GM19395 (cell line): ENCODE data around the gene RNF114.
"Not testable (repeated sequence)": the region's sequence is repeated elsewhere in the genome, so short reads cannot be mapped to it uniquely, and the experiment has no call there.

Experiments
- ATAC-seq: cut with Tn5 transposase; IDR thresholded peaks from one replicate; pipeline ENCODE4 v1.9.1; 2021; ENCODE audit warnings: mild to moderate bottlenecking, moderate library complexity; ENCODE audit not compliant: unreplicated experiment

RNF114 gene

GRCh38 chr20:49936153-49937026 is at the start of gene RNF114:
Gene RNF114, plus strand, starts transcription at chr20:49936397. Its CDS starts 16 bp downstream, at chr20:49936413.
- peak; percentile 64 for ATAC-seq

DNA sequence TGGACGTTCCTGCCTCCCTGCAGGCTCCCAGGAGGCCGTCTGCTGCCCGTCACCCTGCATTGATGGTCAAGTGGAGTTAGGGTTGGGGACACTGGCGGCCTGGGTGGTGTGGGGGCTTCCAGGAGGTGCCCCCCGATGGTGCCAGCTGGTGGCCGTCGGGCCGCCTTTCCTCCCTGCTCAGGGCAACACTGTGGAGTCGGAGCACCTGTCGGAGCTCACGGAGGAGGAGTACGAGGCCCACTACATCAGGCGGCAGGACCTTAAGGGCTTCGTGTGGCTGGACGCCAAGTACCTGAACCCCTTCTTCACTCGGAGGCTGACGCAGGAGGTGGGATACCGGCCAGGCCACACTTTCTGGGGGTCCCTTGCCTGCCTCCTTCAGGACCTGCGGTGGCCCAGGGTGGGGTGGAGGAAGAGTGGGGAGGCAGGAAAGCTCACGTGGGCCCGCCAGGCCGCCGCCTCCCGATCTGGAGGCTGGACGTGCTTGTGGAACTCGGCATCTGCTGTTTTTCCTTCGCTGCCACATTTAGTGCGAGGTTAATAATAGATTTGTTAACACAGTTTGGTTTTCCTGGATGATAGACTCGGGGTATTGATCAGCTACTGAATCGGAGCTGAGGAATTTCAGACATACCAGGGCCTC is 49.5 kb upstream of the RNF114 start:
- no peak for ATAC-seq

DNA sequence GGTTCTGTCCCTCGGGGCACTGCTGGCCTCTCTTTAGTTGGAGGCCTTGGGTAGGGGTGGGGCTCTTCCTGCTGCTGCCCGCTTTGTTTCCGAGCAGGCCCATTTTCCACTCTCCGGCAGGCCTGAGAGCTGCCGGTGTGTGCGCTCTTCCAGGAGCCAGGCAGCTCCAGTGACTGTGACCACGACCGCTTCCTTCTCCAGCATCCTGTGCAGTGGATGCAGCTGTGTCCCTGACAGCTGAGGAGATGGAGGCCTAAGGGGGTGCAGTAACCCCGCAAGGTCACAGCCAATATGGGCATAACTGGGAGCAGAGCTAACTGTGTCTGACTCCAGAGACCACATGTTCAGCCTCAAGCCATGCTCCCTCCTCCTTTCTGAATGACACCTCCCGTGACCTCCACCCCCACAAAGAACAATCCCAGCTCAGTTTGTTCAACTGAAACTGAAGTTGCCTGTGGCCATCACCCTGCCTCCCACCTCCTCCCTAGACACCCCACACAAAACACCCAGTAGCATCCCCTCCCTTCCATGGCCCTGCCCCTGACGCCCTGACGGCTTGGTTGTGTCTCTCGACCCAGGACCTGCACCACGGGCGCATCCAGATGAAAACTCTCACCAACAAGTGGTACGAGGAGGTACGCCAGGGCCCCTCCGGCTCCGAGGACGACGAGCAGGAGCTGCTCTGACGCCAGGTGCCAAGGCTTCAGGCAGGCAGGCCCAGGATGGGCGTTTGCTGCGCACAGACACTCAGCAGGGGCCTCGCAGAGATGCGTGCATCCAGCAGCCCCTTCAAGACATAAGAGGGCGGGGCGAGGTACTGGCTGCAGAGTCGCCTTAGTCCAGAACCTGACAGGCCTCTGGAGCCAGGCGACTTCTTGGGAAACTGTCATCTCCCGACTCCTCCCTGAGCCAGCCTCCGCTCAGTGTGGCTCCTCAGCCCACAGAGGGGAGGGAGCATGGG is 48.7 kb upstream of the RNF114 start:
- ATAC-seq, result no peak

GRCh38 chr20:49888212-49889000 is 47.8 kb upstream of the RNF114 start:
- no peak for ATAC-seq

- no peak for ATAC-seq
Observed at GRCh38 chr20:49889001-49889934, 46.9 kb upstream of the RNF114 start.

DNA sequence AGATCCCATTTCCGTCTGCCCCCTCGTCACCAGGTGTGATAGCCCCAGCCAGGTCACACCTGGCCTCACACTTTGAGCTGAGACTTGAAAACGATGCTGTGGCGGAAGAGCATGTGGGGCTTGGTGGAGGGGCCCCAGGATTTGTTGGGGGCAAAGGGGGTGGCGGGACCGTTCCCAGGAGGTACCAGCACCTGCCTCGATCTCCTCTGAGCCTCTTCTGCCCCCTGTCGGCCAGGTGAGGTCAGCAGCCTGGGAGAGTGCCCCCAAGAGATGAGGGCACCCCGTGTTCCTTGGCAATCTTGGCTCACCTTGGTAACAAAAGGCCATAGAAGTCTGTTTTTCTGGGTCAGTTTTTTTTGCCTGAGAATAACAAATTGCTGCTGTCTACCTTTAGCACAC is 46.3 kb upstream of the RNF114 start:
- ATAC-seq, result no peak

DNA sequence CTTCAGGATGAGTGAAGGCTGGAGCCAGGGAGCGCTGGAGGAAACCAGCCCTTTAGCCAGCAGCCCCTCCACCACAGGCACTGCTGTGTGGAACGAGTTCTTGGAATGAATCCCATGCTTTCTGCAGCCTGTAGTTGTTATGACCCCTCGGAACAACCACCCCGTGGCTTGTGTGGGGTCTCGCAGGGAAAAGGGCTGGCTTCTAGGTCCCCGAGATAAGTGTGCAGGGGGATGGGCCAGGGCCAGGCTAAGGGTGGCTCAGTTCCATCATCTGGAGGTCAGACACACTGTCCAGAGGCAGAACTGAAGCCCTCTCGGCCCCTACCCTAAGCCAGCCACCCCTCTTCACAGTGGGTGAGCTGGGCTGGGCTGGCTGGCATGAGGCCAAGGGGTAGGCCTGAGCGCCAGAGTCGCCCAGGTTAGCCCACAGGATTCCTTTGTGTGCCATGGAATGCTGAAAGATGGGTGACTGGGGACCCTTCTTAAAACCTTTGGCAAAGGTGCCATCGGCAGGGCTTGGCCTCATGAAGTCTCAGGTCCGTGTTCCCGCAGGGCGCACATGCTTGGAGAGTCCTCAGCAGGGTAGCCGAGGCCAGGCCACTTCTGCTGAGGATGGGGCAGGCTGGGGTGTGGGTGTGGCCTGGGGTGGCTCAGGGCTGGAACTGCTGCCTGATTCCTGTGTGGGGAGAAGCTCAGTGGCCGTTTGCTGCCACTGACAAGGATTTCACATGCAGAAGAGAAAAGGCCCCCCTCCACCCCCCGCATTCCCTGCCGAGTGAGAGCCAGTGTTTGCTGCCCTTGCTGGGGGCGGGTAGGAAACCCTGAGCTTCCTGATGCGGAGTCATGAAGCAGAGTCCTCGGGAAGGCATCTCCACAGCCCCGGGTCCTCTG is 45.5 kb upstream of the RNF114 start:
- ATAC-seq, result no peak

GRCh38 chr20:49891476-49892110 is 44.6 kb upstream of the RNF114 start:
- no peak for ATAC-seq

DNA sequence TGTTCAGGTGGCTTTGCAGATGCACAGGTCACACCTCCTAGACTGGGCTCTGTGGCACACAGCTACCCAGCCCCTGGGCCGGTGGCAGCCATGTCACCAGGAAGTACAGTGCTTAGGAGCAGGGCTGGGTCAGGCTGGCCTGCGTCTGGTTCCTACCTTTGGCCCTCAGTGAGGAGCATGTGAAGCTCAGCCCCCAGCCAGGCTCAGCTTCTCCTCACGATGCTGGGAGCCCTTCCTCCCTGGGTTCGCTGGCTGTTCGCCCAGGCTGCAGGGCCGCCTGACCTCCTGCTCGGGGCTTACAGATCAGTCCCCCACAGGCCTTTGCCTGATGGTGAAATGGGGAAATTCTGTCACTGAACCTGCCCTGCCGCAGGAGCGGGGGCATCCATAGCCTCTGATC is 43.9 kb upstream of the RNF114 start:
- ATAC-seq, result no peak

- no peak for ATAC-seq
Observed at GRCh38 chr20:49892817-49893216, 43.4 kb upstream of the RNF114 start.

DNA sequence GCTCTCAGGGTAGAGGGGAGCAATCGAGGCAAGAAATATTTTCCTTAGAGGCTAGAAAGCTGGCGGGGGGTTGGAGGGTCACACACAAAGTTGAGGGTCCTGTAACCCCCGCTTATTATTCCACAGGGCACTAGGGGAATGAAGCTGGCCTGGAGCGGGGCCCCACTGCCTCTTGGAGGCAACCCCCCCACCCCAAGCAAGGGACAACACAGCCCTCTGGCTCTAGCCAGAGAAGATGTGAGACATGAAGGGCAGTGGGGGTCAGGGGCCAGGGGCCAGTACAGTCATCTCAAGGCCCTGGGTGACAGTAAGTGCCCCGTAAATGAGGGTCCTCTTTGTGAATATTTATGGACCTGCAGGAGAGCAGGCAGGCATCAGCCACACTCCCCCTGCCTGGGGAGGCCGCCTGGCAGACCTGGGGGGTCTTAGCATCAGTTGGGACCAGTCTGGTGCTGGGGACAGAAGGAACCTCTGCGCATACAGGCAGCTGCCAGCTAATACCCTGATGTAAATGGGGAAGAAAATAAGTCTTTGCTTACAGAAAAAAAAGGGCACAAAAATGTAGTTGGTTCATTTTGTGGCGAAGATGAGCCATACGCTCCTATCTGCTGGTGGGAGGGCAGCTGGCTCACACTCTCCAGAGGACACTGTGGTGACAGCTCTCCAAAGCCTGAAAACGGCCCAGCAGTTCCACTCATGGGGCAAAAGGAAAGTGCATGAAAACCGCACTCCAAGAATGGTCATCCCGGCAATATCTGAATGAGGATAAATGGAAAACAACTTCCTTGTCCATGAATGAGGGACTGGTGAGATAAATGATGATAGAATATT is 42.7 kb upstream of the RNF114 start:
- no peak for ATAC-seq

DNA sequence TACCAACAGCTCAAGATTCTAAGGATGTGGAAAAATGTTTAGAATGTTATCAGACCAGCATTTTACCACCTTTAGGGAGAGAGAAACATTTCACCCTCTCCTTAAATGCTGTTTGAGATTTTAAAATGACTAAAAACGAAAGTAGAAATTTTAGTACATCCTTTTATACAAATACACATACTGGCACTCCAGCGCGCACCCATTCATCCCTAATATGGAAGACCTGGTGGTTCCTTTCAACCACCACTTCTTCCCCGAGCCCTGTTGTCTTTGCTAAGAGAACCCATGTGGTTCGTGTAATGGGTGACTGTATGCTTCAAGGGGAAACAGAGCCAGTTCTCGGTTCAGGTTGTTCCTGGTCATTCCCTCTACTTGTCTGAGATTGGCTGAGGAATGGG is 42.1 kb upstream of the RNF114 start:
- ATAC-seq, result no peak

DNA sequence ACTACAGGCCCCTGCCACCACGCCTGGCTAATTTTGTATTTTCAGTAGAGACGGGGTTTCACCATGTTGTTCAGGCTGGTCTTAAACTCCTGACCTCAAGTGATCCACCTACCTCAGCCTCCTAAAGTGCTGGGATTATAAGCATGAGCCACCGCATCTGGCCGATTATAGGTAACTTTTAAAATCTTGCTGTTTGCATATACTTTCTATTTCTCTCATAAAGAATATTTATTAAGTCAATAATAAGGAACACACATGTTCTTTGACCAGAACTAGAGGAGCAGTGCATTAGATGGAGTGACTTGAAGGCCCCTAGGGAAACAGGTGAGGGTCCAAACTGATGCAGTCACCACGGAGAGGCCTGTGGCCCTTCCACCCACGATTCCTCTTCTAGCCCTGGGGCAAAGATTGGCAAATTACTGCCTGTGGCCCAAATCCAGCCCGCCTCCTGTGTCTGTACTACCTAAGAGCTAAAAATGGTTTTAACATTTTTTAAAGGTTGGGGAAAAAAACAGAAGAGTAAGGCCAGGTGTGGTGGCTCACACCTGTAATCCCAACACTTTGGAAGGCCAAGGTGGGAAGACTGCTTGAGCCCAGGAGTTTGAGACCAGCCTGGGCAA is 40.6 kb upstream of the RNF114 start:
- not testable (repeated sequence) for ATAC-seq

- ATAC-seq, result no peak
Observed at GRCh38 chr20:49896204-49896603, 40.0 kb upstream of the RNF114 start.

DNA sequence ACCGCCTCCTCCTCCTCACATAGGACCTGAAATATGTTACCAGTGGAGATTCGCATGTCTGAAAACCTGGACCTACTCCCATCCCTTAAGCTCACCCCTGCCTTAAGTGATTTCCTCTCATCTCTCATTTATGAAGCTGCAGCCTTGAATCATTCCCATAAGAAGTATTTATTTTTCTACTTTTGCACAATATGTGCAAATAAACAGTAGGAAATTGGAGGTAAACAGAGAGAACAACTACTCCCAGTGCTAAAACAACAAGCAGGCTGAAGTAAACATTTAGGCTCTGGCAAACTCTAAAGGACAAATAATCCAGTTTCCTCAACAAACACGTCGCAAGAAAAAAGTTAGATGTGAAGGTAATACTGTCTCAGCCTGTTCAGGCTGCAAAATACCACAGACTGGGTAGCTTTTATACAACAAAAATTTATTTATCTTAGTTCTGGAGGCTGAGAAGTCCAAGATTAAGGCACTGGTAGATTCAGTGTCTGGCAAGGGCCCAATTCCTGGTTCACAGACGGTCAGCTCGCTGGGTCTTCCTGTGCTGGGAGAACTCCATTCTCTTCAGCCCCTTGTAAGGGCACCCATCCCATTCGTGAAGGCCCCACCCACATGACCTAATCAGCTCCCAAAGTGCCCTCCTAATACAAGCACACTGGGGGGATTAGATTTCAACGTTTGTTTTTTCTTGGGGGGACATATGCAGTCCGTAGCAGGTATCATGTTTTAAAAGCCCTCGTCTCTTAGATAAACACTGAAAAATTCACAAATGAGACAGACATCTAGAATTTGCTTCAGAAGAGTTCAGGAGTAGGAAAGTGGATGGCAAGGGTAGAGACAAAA is 36.4 kb upstream of the RNF114 start:
- ATAC-seq, result no peak

DNA sequence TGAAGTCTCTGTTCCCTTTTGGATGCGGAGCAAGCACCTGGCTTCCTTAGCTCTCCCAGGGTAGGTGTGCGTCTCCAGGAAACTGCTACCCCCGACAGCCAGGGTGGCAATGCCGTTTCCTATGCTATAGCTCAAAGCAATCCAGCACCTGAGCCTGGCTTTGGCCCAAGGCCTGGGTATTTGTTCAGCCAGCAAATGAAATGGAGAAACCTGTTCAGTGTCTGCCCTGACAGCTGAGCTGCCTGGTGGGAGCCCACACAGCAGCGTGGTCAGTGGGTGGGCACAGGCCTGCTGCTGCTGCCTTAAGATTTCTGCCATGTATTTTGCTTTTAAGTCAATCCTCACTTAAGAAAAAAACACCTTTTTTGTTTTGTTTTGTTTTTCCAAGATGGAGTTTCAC is 34.6 kb upstream of the RNF114 start:
- no peak for ATAC-seq
